Umbilical cord (tissue), 2 donors: ENCODE measurements around the gene ZCWPW1. TPM values are rescaled to one million over a fixed set of nuclear protein-coding genes. Genes with fewer than 3 reads are reported as not detected.
"Not testable (repeated sequence)": the region's sequence is repeated elsewhere in the genome, so short reads cannot be mapped to it uniquely, and the experiment has no call there.

ENCODE experiments used
- DNase-seq: peaks from one replicate; pipeline ENCODE4 v3.0.0-alpha.2; 2015; ENCODE audit warnings: low spot score
- total RNA-seq: library from RNA; depleted of rRNA; stranded (reverse); fragments of >200 nt; gene quantifications from one replicate; pipeline ENCODE4 v1.2.3, GENCODE V29; 2014; ENCODE audit warnings: low replicate concordance; ENCODE audit not compliant: insufficient read depth

ZCWPW1 gene
- total RNA-seq, 1 donor from 2014 or later: 11.8 TPM

GRCh38 chr7:100356416-100357068 is 72.0 kb downstream of the ZCWPW1 start:
- no peak for DNase-seq

- DNase-seq: no peak
Measured at GRCh38 chr7:100353685-100354330, 74.7 kb downstream of the ZCWPW1 start.

- DNase-seq: no peak
Measured at GRCh38 chr7:100352984-100353684, 75.4 kb downstream of the ZCWPW1 start.

- DNase-seq: not testable (repeated sequence)
Measured at GRCh38 chr7:100352230-100352781, 76.2 kb downstream of the ZCWPW1 start.

GRCh38 chr7:100351657-100352058 is 76.8 kb downstream of the ZCWPW1 start:
- DNase-seq: no peak

Other genes with a start within 250 kb of the ZCWPW1 start
- gene PVRIG, start 208.8 kb downstream of the ZCWPW1 start, total RNA-seq: 0.48 TPM
- gene SPDYE3, start 121.0 kb downstream of the ZCWPW1 start, total RNA-seq: 1.2 TPM
- gene PILRB, start 70.6 kb downstream of the ZCWPW1 start, total RNA-seq: 21.9 TPM
- not detected for gene PILRA, start 55.2 kb downstream of the ZCWPW1 start, total RNA-seq
- 20.9 TPM for gene MEPCE, start 1.1 kb upstream of the ZCWPW1 start, total RNA-seq
- 0.96 TPM for gene PPP1R35, start 7.8 kb upstream of the ZCWPW1 start, total RNA-seq
- gene SPACDR, start 35.6 kb upstream of the ZCWPW1 start, total RNA-seq: not detected
- 18.1 TPM for gene TSC22D4, start 50.5 kb upstream of the ZCWPW1 start, total RNA-seq
- 3.6 TPM for gene NYAP1, start 55.2 kb upstream of the ZCWPW1 start, total RNA-seq
- gene AGFG2, start 110.5 kb upstream of the ZCWPW1 start, total RNA-seq: 6.3 TPM
- not detected for gene SAP25, start 145.2 kb upstream of the ZCWPW1 start, total RNA-seq
- gene LRCH4, start 157.4 kb upstream of the ZCWPW1 start, total RNA-seq: 30.6 TPM
- gene FBXO24, start 157.6 kb upstream of the ZCWPW1 start, total RNA-seq: not detected
- 101 TPM for gene PCOLCE, start 173.7 kb upstream of the ZCWPW1 start, total RNA-seq
- gene MOSPD3, start 183.8 kb upstream of the ZCWPW1 start, total RNA-seq: 7.2 TPM
- 2.4 TPM for gene TFR2, start 212.8 kb upstream of the ZCWPW1 start, total RNA-seq
- gene ACTL6B, start 227.7 kb upstream of the ZCWPW1 start, total RNA-seq: not detected
- 60.9 TPM for gene GNB2, start 245.0 kb upstream of the ZCWPW1 start, total RNA-seq